ENCODE data around the gene PARD3. TPM values are rescaled to one million over a fixed set of nuclear protein-coding genes. Genes with fewer than 3 reads are reported as not detected.

PARD3 gene
- total RNA-seq, 4 donors from 2014 or later = 42.6 to 63.6 (median 55.2) TPM

GRCh38 chr10:34195364-34196057 lies 619.6 kb downstream of the PARD3 start:
- H3K27me3 ChIP-seq = no peaks in the 10 kb centered on the region
- no peak for DNase-seq (ENCODE audit: low spot score in 2 of 2)
- no peaks in the 10 kb centered on the region for H3K9me3 ChIP-seq
- no peak for TF ChIP-seq CTCF (IDR thresholded peaks at IDR 0.05)
- no peaks in the 10 kb centered on the region for H3K36me3 ChIP-seq
- H3K4me1 ChIP-seq = peaks cover 0 to 21% (median 6%) of the 10 kb centered on the region in 4 donors
- WGBS, 2 donors = 72 to 73% methylated on average over 8 of the region's 8 CpGs
- H3K27ac ChIP-seq = no peak overlapping the region
- no peak overlapping the region for H3K4me3 ChIP-seq

GRCh38 chr10:34193931-34194626 lies 621.0 kb downstream of the PARD3 start:
- H3K27ac ChIP-seq = peak overlapping the region in 2 of 4 donors; percentile 51 to 54
- no peaks in the 10 kb centered on the region for H3K27me3 ChIP-seq
- H3K36me3 ChIP-seq = no peaks in the 10 kb centered on the region
- H3K4me3 ChIP-seq = no peak overlapping the region
- 49 to 60% methylated on average over 7 of the region's 7 CpGs for WGBS, 2 donors
- TF ChIP-seq EP300 (IDR thresholded peaks at IDR 0.05) (peak in 1 of 2 donors; percentile 63), CTCF (IDR thresholded peaks at IDR 0.05) (no peak)
- no peaks in the 10 kb centered on the region for H3K9me3 ChIP-seq
- DNase-seq (ENCODE audit: low spot score in 2 of 2) = peak in 1 of 2 donors; percentile 18
- H3K4me1 ChIP-seq = peaks cover 0 to 21% (median 6%) of the 10 kb centered on the region in 4 donors

GRCh38 chr10:34192646-34193045 lies 622.5 kb downstream of the PARD3 start:
- Histone ChIP-seq H3K36me3 (no peaks in the 10 kb centered on the region), H3K27ac (no peak overlapping the region), H3K4me3 (no peak overlapping the region), H3K27me3 (no peaks in the 10 kb centered on the region), H3K4me1 (peaks cover 0 to 21% (median 6%) of the 10 kb centered on the region in 4 donors), H3K9me3 (no peaks in the 10 kb centered on the region)
- TF ChIP-seq CTCF (IDR thresholded peaks at IDR 0.05) = no peak
- no peak for TF ChIP-seq POLR2A (IDR thresholded peaks at IDR 0.05)
- TF ChIP-seq EP300 (IDR thresholded peaks at IDR 0.05) = no peak
- DNase-seq (ENCODE audit: low spot score in 2 of 2) = no peak
- WGBS, 2 donors = 73 to 79% methylated on average over 5 of the region's 5 CpGs

- Histone ChIP-seq H3K36me3 (no peaks in the 10 kb centered on the region), H3K27me3 (no peaks in the 10 kb centered on the region), H3K27ac (no peak overlapping the region), H3K9me3 (no peaks in the 10 kb centered on the region), H3K4me3 (no peak overlapping the region), H3K4me1 (peaks cover 0 to 25% (median 6%) of the 10 kb centered on the region in 4 donors)
- no peak for DNase-seq (ENCODE audit: low spot score in 2 of 2)
- TF ChIP-seq CTCF (IDR thresholded peaks at IDR 0.05) = no peak
- TF ChIP-seq POLR2A (IDR thresholded peaks at IDR 0.05) = no peak
- TF ChIP-seq EP300 (IDR thresholded peaks at IDR 0.05) = no peak
- WGBS, 2 donors = 70 to 75% methylated on average over 3 of the region's 3 CpGs
Measured at GRCh38 chr10:34191406-34191805, 623.7 kb downstream of the PARD3 start.

GRCh38 chr10:34190580-34190979 lies 624.5 kb downstream of the PARD3 start:
- no peak overlapping the region for H3K4me3 ChIP-seq
- peaks cover 0 to 32% (median 6%) of the 10 kb centered on the region in 4 donors for H3K4me1 ChIP-seq
- H3K27me3 ChIP-seq = no peaks in the 10 kb centered on the region
- no peaks in the 10 kb centered on the region for H3K9me3 ChIP-seq
- DNase-seq (ENCODE audit: low spot score in 2 of 2) = no peak
- TF ChIP-seq POLR2A (IDR thresholded peaks at IDR 0.05) = no peak
- TF ChIP-seq EP300 (IDR thresholded peaks at IDR 0.05) = no peak
- no peak for TF ChIP-seq CTCF (IDR thresholded peaks at IDR 0.05)
- H3K36me3 ChIP-seq = no peaks in the 10 kb centered on the region
- 75 to 79% methylated on average over 7 of the region's 7 CpGs for WGBS, 2 donors
- no peak overlapping the region for H3K27ac ChIP-seq
